Osteoblast (primary cell): ENCODE results near the gene DDX51. TPM values are rescaled to one million over a fixed set of nuclear protein-coding genes. Genes with fewer than 3 reads are reported as not detected.

Experiments used
- DNase-seq: peaks from one replicate; pipeline ENCODE4 v3.0.0; 2011; ENCODE audit warnings: low spot score, mixed read lengths; ENCODE audit not compliant: insufficient read length; ENCODE audit errors: missing footprints
- H2AFZ ChIP-seq: 2 replicates; pipeline ENCODE4 v1.6.0; 2011; ENCODE audit warnings: mild to moderate bottlenecking, low read length
- H3K27ac ChIP-seq: 2 replicates; pipeline ENCODE4 v1.5.1; 2011; ENCODE audit warnings: mild to moderate bottlenecking, low read depth, low read length, moderate library complexity
- H3K27me3 ChIP-seq: 2 replicates; pipeline ENCODE4 v1.6.0; 2012; ENCODE audit warnings: mild to moderate bottlenecking, control low read depth, inconsistent platforms, low read length, moderate library complexity; ENCODE audit not compliant: insufficient read depth
- H3K36me3 ChIP-seq: 2 replicates; pipeline ENCODE4 v1.5.1; 2011; ENCODE audit warnings: mild to moderate bottlenecking, low read length, control low read depth, moderate library complexity; ENCODE audit not compliant: insufficient read depth
- H3K4me1 ChIP-seq: 2 replicates; pipeline ENCODE4 v1.5.1; 2011; ENCODE audit warnings: mild to moderate bottlenecking, low read length, control low read depth, moderate library complexity; ENCODE audit not compliant: insufficient read depth
- H3K4me2 ChIP-seq: 2 replicates; pipeline ENCODE4 v1.6.0; 2011; ENCODE audit warnings: mild to moderate bottlenecking, low read length; ENCODE audit not compliant: insufficient read depth
- H3K4me3 ChIP-seq: fragments of 200-600 bp; sonication (generic); 3 replicates; pipeline ENCODE4 v1.5.1; 2012; ENCODE audit warnings: mild to moderate bottlenecking, low read length, inconsistent platforms; ENCODE audit not compliant: insufficient read depth
- H3K79me2 ChIP-seq: 2 replicates; pipeline ENCODE4 v1.6.0; 2012; ENCODE audit warnings: mild to moderate bottlenecking, low read length, control low read depth, inconsistent platforms; ENCODE audit not compliant: insufficient read depth
- H3K9me3 ChIP-seq: 2 replicates; pipeline ENCODE4 v1.5.1; 2011; ENCODE audit warnings: low read depth, low read length, control low read depth
- H4K20me1 ChIP-seq: 2 replicates; pipeline ENCODE4 v1.6.0; 2012; ENCODE audit warnings: mild to moderate bottlenecking, low read length, control low read depth; ENCODE audit not compliant: insufficient read depth
- total RNA-seq: library from RNA; depleted of rRNA; stranded (reverse); fragments of >200 nt; gene quantifications from 2 replicates; pipeline ENCODE4 v1.2.3, GENCODE V29; 2012
- TF ChIP-seq, protein P1 (sequence below): IDR thresholded peaks from 2 replicates; pipeline ENCODE4 v1.5.1; 2011; ENCODE audit warnings: mild to moderate bottlenecking, low read depth, low read length, moderate library complexity; ENCODE audit errors: extremely low read depth

DDX51 gene
- total RNA-seq, 1 donor: 6.2 TPM

- Histone ChIP-seq H3K9me3 (no peaks in the 10 kb centered on the region), H3K36me3 (no peaks in the 10 kb centered on the region), H3K4me3 (no peak overlapping the region), H3K27me3 (peaks cover 10% of the 10 kb centered on the region), H2AFZ (no peak overlapping the region), H3K79me2 (no peaks in the 10 kb centered on the region), H3K27ac (no peak overlapping the region), H3K4me1 (peaks cover 14% of the 10 kb centered on the region), H4K20me1 (no peaks in the 10 kb centered on the region), H3K4me2 (no peak overlapping the region)
- TF ChIP-seq, protein P1, sequence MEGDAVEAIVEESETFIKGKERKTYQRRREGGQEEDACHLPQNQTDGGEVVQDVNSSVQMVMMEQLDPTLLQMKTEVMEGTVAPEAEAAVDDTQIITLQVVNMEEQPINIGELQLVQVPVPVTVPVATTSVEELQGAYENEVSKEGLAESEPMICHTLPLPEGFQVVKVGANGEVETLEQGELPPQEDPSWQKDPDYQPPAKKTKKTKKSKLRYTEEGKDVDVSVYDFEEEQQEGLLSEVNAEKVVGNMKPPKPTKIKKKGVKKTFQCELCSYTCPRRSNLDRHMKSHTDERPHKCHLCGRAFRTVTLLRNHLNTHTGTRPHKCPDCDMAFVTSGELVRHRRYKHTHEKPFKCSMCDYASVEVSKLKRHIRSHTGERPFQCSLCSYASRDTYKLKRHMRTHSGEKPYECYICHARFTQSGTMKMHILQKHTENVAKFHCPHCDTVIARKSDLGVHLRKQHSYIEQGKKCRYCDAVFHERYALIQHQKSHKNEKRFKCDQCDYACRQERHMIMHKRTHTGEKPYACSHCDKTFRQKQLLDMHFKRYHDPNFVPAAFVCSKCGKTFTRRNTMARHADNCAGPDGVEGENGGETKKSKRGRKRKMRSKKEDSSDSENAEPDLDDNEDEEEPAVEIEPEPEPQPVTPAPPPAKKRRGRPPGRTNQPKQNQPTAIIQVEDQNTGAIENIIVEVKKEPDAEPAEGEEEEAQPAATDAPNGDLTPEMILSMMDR: no peak
- no peak for DNase-seq
These were observed 27.9 kb upstream of the DDX51 start for GRCh38 chr12:132171968-132172521.

DNA sequence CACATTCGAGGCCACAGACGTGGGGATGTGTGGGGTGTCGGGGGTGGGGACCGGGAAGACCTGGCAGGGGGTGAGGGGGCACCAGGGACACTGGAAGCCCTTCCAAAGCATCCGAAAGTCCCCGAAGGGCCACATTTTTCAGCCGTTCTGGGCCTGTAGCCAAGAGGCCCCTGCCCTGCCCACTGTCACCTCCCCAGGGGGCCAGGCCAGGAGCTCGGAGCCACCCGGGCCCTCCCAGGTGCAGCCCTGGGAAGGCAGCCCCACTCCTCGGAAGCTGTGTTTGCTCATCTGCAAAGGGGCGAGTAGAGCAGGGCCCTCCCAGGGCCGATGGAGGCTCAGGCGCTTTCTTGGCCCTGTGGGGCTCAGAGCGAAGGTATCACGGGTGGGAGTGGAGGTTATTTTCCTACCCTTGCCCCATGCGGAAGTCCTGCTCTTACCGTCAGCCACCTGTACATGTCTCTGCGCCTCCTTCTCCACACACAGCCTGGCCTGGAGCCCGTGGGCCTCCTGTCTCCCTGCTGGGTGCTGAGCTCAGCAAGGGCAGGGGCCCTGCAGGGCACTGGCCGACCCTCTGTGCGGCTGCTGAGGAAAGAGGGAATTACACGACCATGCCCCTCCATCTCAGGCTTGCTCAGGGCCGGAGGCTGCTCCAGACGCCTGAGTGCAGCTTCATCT lies 27.3 kb upstream of the DDX51 start:
- Histone ChIP-seq H3K36me3 (no peaks in the 10 kb centered on the region), H3K4me3 (no peak overlapping the region), H3K27ac (no peak overlapping the region), H2AFZ (no peak overlapping the region), H3K27me3 (peaks cover 8% of the 10 kb centered on the region), H3K79me2 (no peaks in the 10 kb centered on the region), H3K4me2 (no peak overlapping the region), H3K4me1 (peaks cover 14% of the 10 kb centered on the region), H3K9me3 (no peaks in the 10 kb centered on the region), H4K20me1 (no peaks in the 10 kb centered on the region)
- no peak for DNase-seq
- TF ChIP-seq, protein P1: no peak

DNA sequence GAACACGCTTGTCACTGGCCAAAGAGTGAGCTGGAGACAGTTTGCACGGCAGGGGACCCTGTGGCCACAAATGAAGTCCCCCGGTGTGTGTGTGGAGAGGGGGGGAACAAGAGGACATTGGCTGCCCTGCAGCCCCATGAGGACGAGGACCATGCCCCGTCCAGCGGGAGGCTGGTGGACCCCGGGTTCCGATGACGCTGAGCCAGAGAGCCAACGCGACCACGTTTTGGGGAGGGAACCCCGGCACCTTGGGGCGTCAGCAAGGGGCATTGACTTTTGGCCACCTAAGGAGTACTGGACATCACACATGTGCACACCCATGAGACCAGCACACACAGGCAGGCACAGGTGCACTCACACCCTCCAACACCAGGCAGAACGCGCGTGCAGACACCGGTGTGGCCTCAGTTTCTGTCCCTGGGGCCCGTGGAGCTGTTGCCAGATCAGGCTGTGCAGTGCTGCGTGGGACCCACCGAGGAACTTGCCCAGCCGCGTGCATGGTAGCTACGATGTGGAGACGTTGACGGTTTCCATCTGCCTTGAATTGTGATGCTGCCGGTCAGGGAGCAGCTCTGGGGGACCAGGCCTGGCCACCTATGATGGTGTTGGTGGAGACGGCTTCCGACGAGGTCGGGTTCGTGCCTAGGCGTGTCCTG lies 26.6 kb upstream of the DDX51 start:
- Histone ChIP-seq H3K4me2 (peak overlapping the region; percentile 37), H3K79me2 (no peaks in the 10 kb centered on the region), H4K20me1 (no peaks in the 10 kb centered on the region), H3K4me1 (peaks cover 14% of the 10 kb centered on the region), H3K36me3 (no peaks in the 10 kb centered on the region), H3K27me3 (peaks cover 8% of the 10 kb centered on the region), H3K9me3 (no peaks in the 10 kb centered on the region), H3K27ac (no peak overlapping the region), H3K4me3 (no peak overlapping the region), H2AFZ (no peak overlapping the region)
- TF ChIP-seq, protein P1: no peak
- peak; percentile 88 for DNase-seq

DNA sequence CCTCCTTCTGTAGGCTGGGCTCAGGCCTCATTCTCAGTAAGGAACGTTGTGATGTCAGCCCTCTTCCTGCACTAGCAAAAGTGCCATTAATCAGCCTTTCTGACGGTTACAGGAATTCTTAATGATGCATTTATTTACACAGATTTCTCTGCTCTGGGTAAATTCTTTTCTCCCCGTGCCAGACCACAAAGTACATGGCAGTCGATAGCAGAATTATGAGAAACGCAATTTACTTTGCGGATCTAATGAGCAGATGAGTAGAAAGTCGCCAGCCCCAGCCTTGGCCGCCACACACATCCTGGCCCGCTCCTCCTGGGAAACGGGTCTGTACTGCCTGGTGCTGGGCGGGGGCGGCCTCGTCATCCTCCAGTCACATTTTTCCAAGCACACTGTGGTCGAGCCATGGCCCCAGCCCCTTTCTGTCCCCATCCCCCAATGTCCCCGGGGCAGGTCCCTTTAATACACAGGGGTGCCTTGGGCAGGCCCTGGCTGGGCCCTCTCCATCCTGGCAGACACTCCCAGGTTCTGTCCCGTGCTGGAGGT lies 26.0 kb upstream of the DDX51 start:
- Histone ChIP-seq H3K9me3 (no peaks in the 10 kb centered on the region), H3K4me2 (peak overlapping the region; percentile 37), H3K4me3 (peak overlapping the region; percentile 31), H3K27ac (peak overlapping the region; percentile 19), H4K20me1 (no peaks in the 10 kb centered on the region), H3K36me3 (no peaks in the 10 kb centered on the region), H3K27me3 (peaks cover 7% of the 10 kb centered on the region), H3K79me2 (no peaks in the 10 kb centered on the region), H2AFZ (no peak overlapping the region), H3K4me1 (peaks cover 14% of the 10 kb centered on the region)
- peak; percentile 98 for DNase-seq
- TF ChIP-seq, protein P1: no peak
